ENCODE data around the gene SCAANT1. TPM values are rescaled to one million over a fixed set of nuclear protein-coding genes. Genes with fewer than 3 reads are reported as not detected.

Gene SCAANT1
- total RNA-seq, 1 donor from 2014 or later, result not detected

GRCh38 chr3:63950698-63951097, 38.5 kb upstream of the SCAANT1 start:
- Mint-ChIP-seq H3K36me3 (ENCODE audit: low read depth, unreplicated experiment) (peaks cover 20% of the 10 kb centered on the region), H3K9me3 (ENCODE audit: unreplicated experiment) (no peaks in the 10 kb centered on the region), H3K4me3 (ENCODE audit: unreplicated experiment) (no peak overlapping the region), H3K4me1 (ENCODE audit: unreplicated experiment) (peaks cover 7% of the 10 kb centered on the region), H3K27ac (ENCODE audit: unreplicated experiment) (no peak overlapping the region), H3K27me3 (ENCODE audit: unreplicated experiment) (peaks cover 2% of the 10 kb centered on the region)
- no peak for DNase-seq (ENCODE audit: low spot score)
- TF ChIP-seq CTCF (IDR thresholded peaks at IDR 0.05; ENCODE audit: unreplicated experiment), result no peak

GRCh38 chr3:63949005-63949404, 36.8 kb upstream of the SCAANT1 start:
- H3K27me3 Mint-ChIP-seq (ENCODE audit: unreplicated experiment), result peaks cover 2% of the 10 kb centered on the region
- H3K27ac Mint-ChIP-seq (ENCODE audit: unreplicated experiment), result peak overlapping the region; percentile 74
- H3K4me1 Mint-ChIP-seq (ENCODE audit: unreplicated experiment), result peaks cover 8% of the 10 kb centered on the region
- no peak for TF ChIP-seq CTCF (IDR thresholded peaks at IDR 0.05; ENCODE audit: unreplicated experiment)
- peaks cover 22% of the 10 kb centered on the region for H3K36me3 Mint-ChIP-seq (ENCODE audit: low read depth, unreplicated experiment)
- H3K9me3 Mint-ChIP-seq (ENCODE audit: unreplicated experiment), result no peaks in the 10 kb centered on the region
- no peak for DNase-seq (ENCODE audit: low spot score)
- no peak overlapping the region for H3K4me3 Mint-ChIP-seq (ENCODE audit: unreplicated experiment)

- Mint-ChIP-seq H3K4me1 (ENCODE audit: unreplicated experiment) (peaks cover 17% of the 10 kb centered on the region), H3K27me3 (ENCODE audit: unreplicated experiment) (peaks cover 2% of the 10 kb centered on the region), H3K27ac (ENCODE audit: unreplicated experiment) (peak overlapping the region; percentile 77), H3K9me3 (ENCODE audit: unreplicated experiment) (no peaks in the 10 kb centered on the region), H3K36me3 (ENCODE audit: low read depth, unreplicated experiment) (peaks cover 17% of the 10 kb centered on the region), H3K4me3 (ENCODE audit: unreplicated experiment) (no peak overlapping the region)
- no peak for TF ChIP-seq CTCF (IDR thresholded peaks at IDR 0.05; ENCODE audit: unreplicated experiment)
- DNase-seq (ENCODE audit: low spot score), result no peak
Measured at GRCh38 chr3:63947594-63947993, 35.4 kb upstream of the SCAANT1 start.

GRCh38 chr3:63946753-63947152, 34.6 kb upstream of the SCAANT1 start:
- H3K4me3 Mint-ChIP-seq (ENCODE audit: unreplicated experiment), result no peak overlapping the region
- no peak for TF ChIP-seq CTCF (IDR thresholded peaks at IDR 0.05; ENCODE audit: unreplicated experiment)
- H3K27me3 Mint-ChIP-seq (ENCODE audit: unreplicated experiment), result peaks cover 2% of the 10 kb centered on the region
- H3K9me3 Mint-ChIP-seq (ENCODE audit: unreplicated experiment), result no peaks in the 10 kb centered on the region
- H3K4me1 Mint-ChIP-seq (ENCODE audit: unreplicated experiment), result peaks cover 17% of the 10 kb centered on the region
- no peak for DNase-seq (ENCODE audit: low spot score)
- H3K27ac Mint-ChIP-seq (ENCODE audit: unreplicated experiment), result no peak overlapping the region
- H3K36me3 Mint-ChIP-seq (ENCODE audit: low read depth, unreplicated experiment), result peaks cover 17% of the 10 kb centered on the region

- DNase-seq (ENCODE audit: low spot score), result no peak
- Mint-ChIP-seq H3K27me3 (ENCODE audit: unreplicated experiment) (peaks cover 2% of the 10 kb centered on the region), H3K36me3 (ENCODE audit: low read depth, unreplicated experiment) (peaks cover 17% of the 10 kb centered on the region), H3K27ac (ENCODE audit: unreplicated experiment) (no peak overlapping the region), H3K4me1 (ENCODE audit: unreplicated experiment) (peaks cover 17% of the 10 kb centered on the region), H3K4me3 (ENCODE audit: unreplicated experiment) (no peak overlapping the region), H3K9me3 (ENCODE audit: unreplicated experiment) (no peaks in the 10 kb centered on the region)
- TF ChIP-seq CTCF (IDR thresholded peaks at IDR 0.05; ENCODE audit: unreplicated experiment), result no peak
Measured at GRCh38 chr3:63945558-63946096, 33.4 kb upstream of the SCAANT1 start.

Measured in endothelial cell (in vitro differentiated cells).